HepG2 (cell line): ENCODE measurements around the gene SNED1. TPM values are rescaled to one million over a fixed set of nuclear protein-coding genes. Genes with fewer than 3 reads are reported as not detected.
A peak's percentile ranks its signal among the peaks of the same experiment; 100 is the strongest.

Experiments used
- ARHGAP35 ChIP-seq: sonication (generic); formaldehyde crosslinking; IDR thresholded peaks from 2 replicates; pipeline ENCODE4 v1.9.0; 2022; ENCODE audit warnings: mild to moderate bottlenecking, inconsistent platforms, moderate library complexity, missing genetic modification reagents, borderline replicate concordance
- ELF3 ChIP-seq: IDR thresholded peaks from 2 replicates; pipeline ENCODE4 v1.6.1; 2016; ENCODE audit warnings: missing genetic modification reagents, missing compliant biosample characterization
- IKZF1 ChIP-seq: fragments of 450-650 bp; IDR thresholded peaks from 2 replicates; pipeline ENCODE4 v1.7.1; 2016
- KAT8 ChIP-seq: IDR thresholded peaks from 2 replicates; pipeline ENCODE4 v1.6.1; 2016; ENCODE audit warnings: missing genetic modification reagents, missing compliant biosample characterization
- SMAD3 ChIP-seq: sonication (generic); formaldehyde crosslinking; IDR thresholded peaks from 2 replicates; pipeline ENCODE4 v1.4.0; 2020; ENCODE audit warnings: missing genetic modification reagents
- SMARCE1 ChIP-seq: fragments of 450-650 bp; IDR thresholded peaks from 2 replicates; pipeline ENCODE4 v1.6.1; 2017; ENCODE audit warnings: borderline replicate concordance
- ZFP62 ChIP-seq: sonication (generic); formaldehyde crosslinking; IDR thresholded peaks from 2 replicates; pipeline ENCODE4 v1.4.0; 2020; ENCODE audit warnings: missing genetic modification reagents
- ZNF839 ChIP-seq: sonication (generic); formaldehyde crosslinking; IDR thresholded peaks from 2 replicates; pipeline ENCODE4 v1.4.0; 2020; ENCODE audit warnings: missing genetic modification reagents, mild to moderate bottlenecking, borderline replicate concordance
- polyA plus RNA-seq, 8 experiments: library from polyadenylated mRNA; depleted of rRNA in 3 of 8; stranded (reverse) in 7 of 8; unstranded in 1 of 8; fragments of >200 nt; fragmentation: Illumina TruSeq in 4 of 8; extraction: Trizol in 4 of 8; gene quantifications; 2 replicates each; pipeline versions ENCODE4 v1.2.1 to v1.2.3, GENCODE V29; 2011 to 2016; ENCODE audit warnings: low read depth in 4 of 8, missing spikeins in 1 of 8, mixed read lengths in 1 of 8; ENCODE audit not compliant: insufficient read depth in 1 of 8
- total RNA-seq, 5 experiments: library from RNA; depleted of rRNA; stranded (reverse); fragments of >200 nt; fragmentation: Illumina TruSeq; extraction: Trizol; gene quantifications; 2 replicates each; pipeline ENCODE4 v1.2.3, GENCODE V29; 2016; ENCODE audit warnings: low read depth in 1 of 5
- TF ChIP-seq, protein P1 (sequence below): sonication (generic); formaldehyde crosslinking; IDR thresholded peaks from 2 replicates; pipeline ENCODE4 v1.5.0; 2020; ENCODE audit warnings: missing genetic modification reagents
- TF ChIP-seq, protein P2 (sequence below): sonication (generic); formaldehyde crosslinking; conservative IDR thresholded peaks from 2 replicates; pipeline ENCODE4 v1.4.0; 2020; ENCODE audit warnings: missing genetic modification reagents
- TF ChIP-seq, protein P3 (sequence below): sonication (generic); formaldehyde crosslinking; IDR thresholded peaks from 2 replicates; pipeline ENCODE4 v1.5.0; 2020; ENCODE audit warnings: mild to moderate bottlenecking, missing genetic modification reagents
- TF ChIP-seq, protein P4 (sequence below): sonication (generic); formaldehyde crosslinking; IDR thresholded peaks from 2 replicates; pipeline ENCODE4 v1.5.0; 2020; ENCODE audit warnings: mild to moderate bottlenecking, missing genetic modification reagents
- TF ChIP-seq, protein P5 (sequence below): sonication (generic); formaldehyde crosslinking; IDR thresholded peaks from 2 replicates; pipeline ENCODE4 v1.8.1; 2023; ENCODE audit warnings: missing genetic modification reagents, inconsistent platforms, borderline replicate concordance
- TF ChIP-seq, protein P6 (sequence below): IDR thresholded peaks from 2 replicates; pipeline ENCODE4 v1.6.1; 2016; ENCODE audit warnings: missing compliant biosample characterization, missing genetic modification reagents, borderline replicate concordance
- TF ChIP-seq, protein P7 (sequence below): sonication (generic); formaldehyde crosslinking; IDR thresholded peaks from 2 replicates; pipeline ENCODE4 v1.8.0; 2022; ENCODE audit warnings: missing genetic modification reagents, mild to moderate bottlenecking, moderate library complexity, borderline replicate concordance

Gene SNED1
- total and polyA plus RNA-seq, 2 of the 13 experiments (the other 11 are each of a cell fraction or from before 2014, with no cell fraction given): 0.15 to 0.65 TPM

DNA sequence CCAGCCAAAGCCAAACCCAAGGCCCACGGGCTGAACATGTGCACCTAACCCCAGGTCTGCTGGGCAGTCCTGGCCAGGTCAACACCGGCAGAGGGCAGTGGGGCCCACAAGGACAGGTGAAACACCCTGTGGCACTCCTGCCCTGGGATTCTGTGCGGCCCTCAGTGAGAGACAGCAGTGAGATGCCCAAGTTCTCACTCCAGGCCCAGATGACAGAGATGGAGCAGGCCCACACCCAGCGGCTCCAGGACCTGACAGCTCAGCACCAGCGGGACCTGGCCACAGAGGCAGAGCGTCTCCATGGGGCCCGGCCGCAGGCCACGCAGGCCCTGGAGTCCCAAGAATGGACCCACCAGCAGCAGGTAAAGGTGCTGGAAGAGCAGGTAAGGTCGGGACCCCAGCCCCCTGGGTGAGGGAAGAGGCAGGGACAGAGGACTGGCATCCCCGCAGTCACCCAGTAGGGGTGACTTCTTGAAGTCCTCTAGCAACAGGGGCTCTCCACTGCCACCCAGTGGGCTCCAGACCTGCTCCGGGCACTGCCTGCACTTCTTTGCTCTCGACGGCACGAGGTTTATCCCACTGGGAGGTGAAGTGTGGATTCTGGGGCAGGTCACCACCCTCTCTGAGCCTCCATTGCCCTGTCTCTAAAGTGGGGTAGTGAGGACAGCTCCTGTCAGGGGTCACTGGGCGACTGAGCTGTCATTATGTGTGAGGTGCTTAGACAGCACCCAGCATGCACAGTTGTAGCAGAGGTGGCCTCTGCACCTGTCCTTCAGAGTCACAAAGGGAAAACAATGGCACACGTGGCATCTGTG, 8.8 kb upstream of the SNED1 start (continued):
- TF ChIP-seq, protein P1, sequence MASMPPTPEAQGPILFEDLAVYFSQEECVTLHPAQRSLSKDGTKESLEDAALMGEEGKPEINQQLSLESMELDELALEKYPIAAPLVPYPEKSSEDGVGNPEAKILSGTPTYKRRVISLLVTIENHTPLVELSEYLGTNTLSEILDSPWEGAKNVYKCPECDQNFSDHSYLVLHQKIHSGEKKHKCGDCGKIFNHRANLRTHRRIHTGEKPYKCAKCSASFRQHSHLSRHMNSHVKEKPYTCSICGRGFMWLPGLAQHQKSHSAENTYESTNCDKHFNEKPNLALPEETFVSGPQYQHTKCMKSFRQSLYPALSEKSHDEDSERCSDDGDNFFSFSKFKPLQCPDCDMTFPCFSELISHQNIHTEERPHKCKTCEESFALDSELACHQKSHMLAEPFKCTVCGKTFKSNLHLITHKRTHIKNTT (CRISPR knock-in tag): no peak
- TF ChIP-seq IKZF1 (no peak), ELF3 (CRISPR knock-in tag) (no peak), ZFP62 (CRISPR knock-in tag) (no peak), ARHGAP35 (CRISPR knock-in tag) (peak; percentile 57; the same call in 1 of the 2 replicates), KAT8 (peak; percentile 42; the same call in 1 of the 2 replicates), SMAD3 (CRISPR knock-in tag) (0 out of 2 replicates have a peak, but pooled peaks have one; percentile 45), SMARCE1 (no peak), ZNF839 (CRISPR knock-in tag) (peak; percentile 32; the same call in 1 of the 2 replicates)
- TF ChIP-seq, protein P2, sequence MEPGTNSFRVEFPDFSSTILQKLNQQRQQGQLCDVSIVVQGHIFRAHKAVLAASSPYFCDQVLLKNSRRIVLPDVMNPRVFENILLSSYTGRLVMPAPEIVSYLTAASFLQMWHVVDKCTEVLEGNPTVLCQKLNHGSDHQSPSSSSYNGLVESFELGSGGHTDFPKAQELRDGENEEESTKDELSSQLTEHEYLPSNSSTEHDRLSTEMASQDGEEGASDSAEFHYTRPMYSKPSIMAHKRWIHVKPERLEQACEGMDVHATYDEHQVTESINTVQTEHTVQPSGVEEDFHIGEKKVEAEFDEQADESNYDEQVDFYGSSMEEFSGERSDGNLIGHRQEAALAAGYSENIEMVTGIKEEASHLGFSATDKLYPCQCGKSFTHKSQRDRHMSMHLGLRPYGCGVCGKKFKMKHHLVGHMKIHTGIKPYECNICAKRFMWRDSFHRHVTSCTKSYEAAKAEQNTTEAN: no peak
- TF ChIP-seq, protein P3, sequence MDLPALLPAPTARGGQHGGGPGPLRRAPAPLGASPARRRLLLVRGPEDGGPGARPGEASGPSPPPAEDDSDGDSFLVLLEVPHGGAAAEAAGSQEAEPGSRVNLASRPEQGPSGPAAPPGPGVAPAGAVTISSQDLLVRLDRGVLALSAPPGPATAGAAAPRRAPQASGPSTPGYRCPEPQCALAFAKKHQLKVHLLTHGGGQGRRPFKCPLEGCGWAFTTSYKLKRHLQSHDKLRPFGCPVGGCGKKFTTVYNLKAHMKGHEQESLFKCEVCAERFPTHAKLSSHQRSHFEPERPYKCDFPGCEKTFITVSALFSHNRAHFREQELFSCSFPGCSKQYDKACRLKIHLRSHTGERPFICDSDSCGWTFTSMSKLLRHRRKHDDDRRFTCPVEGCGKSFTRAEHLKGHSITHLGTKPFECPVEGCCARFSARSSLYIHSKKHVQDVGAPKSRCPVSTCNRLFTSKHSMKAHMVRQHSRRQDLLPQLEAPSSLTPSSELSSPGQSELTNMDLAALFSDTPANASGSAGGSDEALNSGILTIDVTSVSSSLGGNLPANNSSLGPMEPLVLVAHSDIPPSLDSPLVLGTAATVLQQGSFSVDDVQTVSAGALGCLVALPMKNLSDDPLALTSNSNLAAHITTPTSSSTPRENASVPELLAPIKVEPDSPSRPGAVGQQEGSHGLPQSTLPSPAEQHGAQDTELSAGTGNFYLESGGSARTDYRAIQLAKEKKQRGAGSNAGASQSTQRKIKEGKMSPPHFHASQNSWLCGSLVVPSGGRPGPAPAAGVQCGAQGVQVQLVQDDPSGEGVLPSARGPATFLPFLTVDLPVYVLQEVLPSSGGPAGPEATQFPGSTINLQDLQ (CRISPR knock-in tag): no peak
- TF ChIP-seq, protein P4, sequence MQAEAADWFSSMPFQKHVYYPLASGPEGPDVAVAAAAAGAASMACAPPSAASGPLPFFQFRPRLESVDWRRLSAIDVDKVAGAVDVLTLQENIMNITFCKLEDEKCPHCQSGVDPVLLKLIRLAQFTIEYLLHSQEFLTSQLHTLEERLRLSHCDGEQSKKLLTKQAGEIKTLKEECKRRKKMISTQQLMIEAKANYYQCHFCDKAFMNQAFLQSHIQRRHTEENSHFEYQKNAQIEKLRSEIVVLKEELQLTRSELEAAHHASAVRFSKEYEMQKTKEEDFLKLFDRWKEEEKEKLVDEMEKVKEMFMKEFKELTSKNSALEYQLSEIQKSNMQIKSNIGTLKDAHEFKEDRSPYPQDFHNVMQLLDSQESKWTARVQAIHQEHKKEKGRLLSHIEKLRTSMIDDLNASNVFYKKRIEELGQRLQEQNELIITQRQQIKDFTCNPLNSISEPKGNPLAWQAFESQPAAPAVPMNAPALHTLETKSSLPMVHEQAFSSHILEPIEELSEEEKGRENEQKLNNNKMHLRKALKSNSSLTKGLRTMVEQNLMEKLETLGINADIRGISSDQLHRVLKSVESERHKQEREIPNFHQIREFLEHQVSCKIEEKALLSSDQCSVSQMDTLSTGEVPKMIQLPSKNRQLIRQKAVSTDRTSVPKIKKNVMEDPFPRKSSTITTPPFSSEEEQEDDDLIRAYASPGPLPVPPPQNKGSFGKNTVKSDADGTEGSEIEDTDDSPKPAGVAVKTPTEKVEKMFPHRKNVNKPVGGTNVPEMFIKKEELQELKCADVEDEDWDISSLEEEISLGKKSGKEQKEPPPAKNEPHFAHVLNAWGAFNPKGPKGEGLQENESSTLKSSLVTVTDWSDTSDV (CRISPR knock-in tag): no peak
- TF ChIP-seq, protein P5, sequence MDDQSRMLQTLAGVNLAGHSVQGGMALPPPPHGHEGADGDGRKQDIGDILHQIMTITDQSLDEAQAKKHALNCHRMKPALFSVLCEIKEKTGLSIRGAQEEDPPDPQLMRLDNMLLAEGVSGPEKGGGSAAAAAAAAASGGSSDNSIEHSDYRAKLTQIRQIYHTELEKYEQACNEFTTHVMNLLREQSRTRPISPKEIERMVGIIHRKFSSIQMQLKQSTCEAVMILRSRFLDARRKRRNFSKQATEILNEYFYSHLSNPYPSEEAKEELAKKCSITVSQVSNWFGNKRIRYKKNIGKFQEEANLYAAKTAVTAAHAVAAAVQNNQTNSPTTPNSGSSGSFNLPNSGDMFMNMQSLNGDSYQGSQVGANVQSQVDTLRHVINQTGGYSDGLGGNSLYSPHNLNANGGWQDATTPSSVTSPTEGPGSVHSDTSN (CRISPR knock-in tag): no peak
- TF ChIP-seq, protein P6, sequence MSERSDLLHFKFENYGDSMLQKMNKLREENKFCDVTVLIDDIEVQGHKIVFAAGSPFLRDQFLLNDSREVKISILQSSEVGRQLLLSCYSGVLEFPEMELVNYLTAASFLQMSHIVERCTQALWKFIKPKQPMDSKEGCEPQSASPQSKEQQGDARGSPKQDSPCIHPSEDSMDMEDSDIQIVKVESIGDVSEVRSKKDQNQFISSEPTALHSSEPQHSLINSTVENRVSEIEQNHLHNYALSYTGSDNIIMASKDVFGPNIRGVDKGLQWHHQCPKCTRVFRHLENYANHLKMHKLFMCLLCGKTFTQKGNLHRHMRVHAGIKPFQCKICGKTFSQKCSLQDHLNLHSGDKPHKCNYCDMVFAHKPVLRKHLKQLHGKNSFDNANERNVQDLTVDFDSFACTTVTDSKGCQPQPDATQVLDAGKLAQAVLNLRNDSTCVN (CRISPR knock-in tag): 0 out of 2 replicates have a peak, but pooled peaks have one; percentile 55
- TF ChIP-seq, protein P7, sequence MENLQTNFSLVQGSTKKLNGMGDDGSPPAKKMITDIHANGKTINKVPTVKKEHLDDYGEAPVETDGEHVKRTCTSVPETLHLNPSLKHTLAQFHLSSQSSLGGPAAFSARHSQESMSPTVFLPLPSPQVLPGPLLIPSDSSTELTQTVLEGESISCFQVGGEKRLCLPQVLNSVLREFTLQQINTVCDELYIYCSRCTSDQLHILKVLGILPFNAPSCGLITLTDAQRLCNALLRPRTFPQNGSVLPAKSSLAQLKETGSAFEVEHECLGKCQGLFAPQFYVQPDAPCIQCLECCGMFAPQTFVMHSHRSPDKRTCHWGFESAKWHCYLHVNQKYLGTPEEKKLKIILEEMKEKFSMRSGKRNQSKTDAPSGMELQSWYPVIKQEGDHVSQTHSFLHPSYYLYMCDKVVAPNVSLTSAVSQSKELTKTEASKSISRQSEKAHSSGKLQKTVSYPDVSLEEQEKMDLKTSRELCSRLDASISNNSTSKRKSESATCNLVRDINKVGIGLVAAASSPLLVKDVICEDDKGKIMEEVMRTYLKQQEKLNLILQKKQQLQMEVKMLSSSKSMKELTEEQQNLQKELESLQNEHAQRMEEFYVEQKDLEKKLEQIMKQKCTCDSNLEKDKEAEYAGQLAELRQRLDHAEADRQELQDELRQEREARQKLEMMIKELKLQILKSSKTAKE (CRISPR knock-in tag): no peak
